ENCODE results near the gene MYBBP1A. TPM values are rescaled to one million over a fixed set of nuclear protein-coding genes. Genes with fewer than 3 reads are reported as not detected.

The MYBBP1A gene
- total and polyA plus RNA-seq, 2 of the 13 experiments (the other 11 are each of a cell fraction or from before 2014, with no cell fraction given), result 18.6 to 54.8 TPM

GRCh38 chr17:4543557-4544026 is 11.6 kb downstream of the MYBBP1A start:
- H3K9me3 ChIP-seq (ENCODE audit: low read length), result no peaks in the 10 kb centered on the region
- POLR2A ChIA-PET, result interaction anchor here (1.0 kb wide), 1 partner anchor 12 kb away, joined by 5 read pairs; the partner anchor contains the start of gene MYBBP1A
- H3K27me3 ChIP-seq (ENCODE audit: control insufficient read depth in 1 of 2, insufficient read depth in 2 of 2, low read length in 2 of 2), result no peaks in the 10 kb centered on the region
- H3K27ac ChIP-seq (ENCODE audit: extremely low read length, insufficient read depth, low read length), result no peak overlapping the region
- WGBS (ENCODE audit: low lambda C conversion rate), result 92% methylated on average over 12 of the region's 19 CpGs
- H3K79me2 ChIP-seq (ENCODE audit: insufficient read depth, low read length), result no peaks in the 10 kb centered on the region
- H3K4me1 ChIP-seq (ENCODE audit: insufficient read depth, low read length), result peaks cover 9% of the 10 kb centered on the region; the same call in 1 of the 2 replicates
- in situ Hi-C loops (cut with HindIII; ENCODE audit: extremely low pct_ligation_motif_present, low pct_unique_long_range_greater_than_20kb), result no loop called here
- no peak overlapping the region for H3K9ac ChIP-seq (ENCODE audit: insufficient read depth, low read depth, low read length)
- BruUV-seq (replicated peaks), result no TSS peak
- H3K4me3 ChIP-seq (replicated peaks in 1 of 3; ENCODE audit: insufficient read depth in 1 of 3, low read depth in 2 of 3, low read length in 3 of 3), result no peak overlapping the region
- DNase-seq (ENCODE audit: low spot score) (no peak), ATAC-seq (no peak), FAIRE-seq (no peak)
- intact Hi-C loops (cut with micrococcal nuclease; ENCODE audit: unreplicated experiment), result no loop called here
- H3K4me2 ChIP-seq (ENCODE audit: low read depth, low read length), result no peak overlapping the region
- H3K36me3 ChIP-seq (replicated peaks in 1 of 2; ENCODE audit: control insufficient read depth in 1 of 2, insufficient read depth in 2 of 2, low read length in 2 of 2), result peaks cover 45 to 86% of the 10 kb centered on the region in 2 experiments
- CTCF ChIA-PET (ENCODE audit: low intra/inter-chr PET ratio, low total read pairs), result no interaction called here
- H4K20me1 ChIP-seq (ENCODE audit: insufficient read depth, low read length), result 0 out of 2 replicates have a peak, but pooled peaks cover 2% of the 10 kb centered on the region
- no peak overlapping the region for H2AFZ ChIP-seq (ENCODE audit: low read length)
- TF ChIP-seq STAT5B (CRISPR knock-in tag; IDR thresholded peaks at IDR 0.05), result no peak
- TF ChIP-seq UBTF (CRISPR knock-in tag; IDR thresholded peaks at IDR 0.05), result no peak
- no peak for TF ChIP-seq ZNF781 (CRISPR knock-in tag; IDR thresholded peaks at IDR 0.05; ENCODE audit: borderline replicate concordance, not compliant biosample characterization)
- no peak for TF ChIP-seq YY1 (IDR thresholded peaks at IDR 0.05; ENCODE audit: insufficient read depth, insufficient replicate concordance, low read depth, low read length)
- no peak for TF ChIP-seq HNF1A (IDR thresholded peaks at IDR 0.05; ENCODE audit: low read depth)
- TF ChIP-seq HNF1A (CRISPR knock-in tag; IDR thresholded peaks at IDR 0.05; ENCODE audit: borderline replicate concordance), result no peak
- TF ChIP-seq MTF1 (CRISPR knock-in tag; IDR thresholded peaks at IDR 0.05), result no peak
- no peak for TF ChIP-seq ZNF580 (CRISPR knock-in tag; IDR thresholded peaks at IDR 0.05; ENCODE audit: borderline replicate concordance, low read depth)
- TF ChIP-seq ATF1 (CRISPR knock-in tag; IDR thresholded peaks at IDR 0.05), result no peak
- TF ChIP-seq ZNF431 (CRISPR knock-in tag; IDR thresholded peaks at IDR 0.05; ENCODE audit: borderline replicate concordance, low read depth), result no peak
- TF ChIP-seq ATF4 (CRISPR knock-in tag; IDR thresholded peaks at IDR 0.05), result no peak
- no peak for TF ChIP-seq POLR2AphosphoS2 (IDR thresholded peaks at IDR 0.05; ENCODE audit: low read depth, low read length)
- no peak for TF ChIP-seq ZNF678 (CRISPR knock-in tag; IDR thresholded peaks at IDR 0.05)
